GM12878 (cell line): ENCODE data around the gene BMP7. TPM values are rescaled to one million over a fixed set of nuclear protein-coding genes. Genes with fewer than 3 reads are reported as not detected.

Source experiments
- ATAC-seq: fragments of 200-7000 bp; cut with Tn5 transposase; 3 replicates; pipeline ENCODE4 v1.9.1; 2020; ENCODE audit warnings: mild to moderate bottlenecking, moderate library complexity
- BruUV-seq: library from RNA; stranded (reverse); fragments of 400-500 nt; replicated peaks from 2 replicates; lab custom pipeline; 2021; lab: Mats Ljungman, UMichigan
- CTCF ChIA-PET: fragments of 300-600 bp; sonication (Branson Sonifier 250); formaldehyde crosslinking; extraction: SDS; loops from one replicate; lab custom pipeline; 2021; ENCODE audit warnings: inconsistent platforms; lab: Yijun Ruan, JAX
- POLR2A ChIA-PET: fragments of 350-600 bp; formaldehyde crosslinking; extraction: SDS; loops from one replicate; lab custom pipeline; 2021; ENCODE audit warnings: inconsistent platforms; lab: Charles Lee
- RAD21 ChIA-PET: fragments of 300-600 bp; sonication (Branson Sonifier 250); formaldehyde crosslinking; loops from one replicate; lab custom pipeline; 2023; ENCODE audit warnings: antibody characterized with exemption; ENCODE audit not compliant: unreplicated experiment; lab: Charles Lee
- SMC1A ChIA-PET: fragments of 300-600 bp; sonication (Branson Sonifier 250); formaldehyde crosslinking; loops from one replicate; lab custom pipeline; 2023; ENCODE audit not compliant: unreplicated experiment, uncharacterized antibody; lab: Charles Lee
- DNase-seq: peaks from one replicate; pipeline ENCODE4 v3.0.0-alpha.2; 2011; ENCODE audit warnings: low read depth, low spot score
- FAIRE-seq: peaks from 3 replicates; lab custom pipeline; 2011; peaks lifted over from hg19 to GRCh38; lab: Jason Lieb, UNC
- H2AFZ ChIP-seq: 2 replicates; pipeline ENCODE4 v1.6.0; 2011; ENCODE audit warnings: low read depth, low read length, control low read depth; ENCODE audit not compliant: control insufficient read depth
- H3K27ac ChIP-seq: 2 replicates; pipeline ENCODE4 v1.5.1; 2011; ENCODE audit warnings: control low read depth; ENCODE audit not compliant: control insufficient read depth, insufficient read depth
- H3K27me3 ChIP-seq, 2 experiments: replicated peaks in 1 of 2; 2 replicates each; pipeline versions ENCODE4 v1.6.0 to v1.6.1; 2011; ENCODE audit warnings: low read length in 1 of 2; ENCODE audit not compliant: control insufficient read depth in 2 of 2, insufficient read depth in 2 of 2
- H3K36me3 ChIP-seq, 2 experiments: 2 replicates each; pipeline ENCODE4 v1.5.1; 2011; ENCODE audit warnings: low read length in 1 of 2; ENCODE audit not compliant: control insufficient read depth in 2 of 2, insufficient read depth in 2 of 2
- H3K4me1 ChIP-seq: 2 replicates; pipeline ENCODE4 v1.6.1; 2011; ENCODE audit warnings: mild to moderate bottlenecking, low read length, moderate library complexity, mixed read lengths; ENCODE audit not compliant: control insufficient read depth, insufficient read depth
- H3K4me2 ChIP-seq: 2 replicates; pipeline ENCODE4 v1.6.0; 2011; ENCODE audit warnings: control low read depth; ENCODE audit not compliant: control insufficient read depth, insufficient read depth
- H3K4me3 ChIP-seq: fragments of 200-600 bp; sonication (generic); 2 replicates; pipeline ENCODE4 v1.5.1; 2016
- H3K79me2 ChIP-seq: 2 replicates; pipeline ENCODE4 v1.6.0; 2011; ENCODE audit warnings: low read length; ENCODE audit not compliant: control insufficient read depth, insufficient read depth
- H3K9ac ChIP-seq: 2 replicates; pipeline ENCODE4 v1.8.0; 2011; ENCODE audit warnings: low read length, control low read depth, mixed read lengths; ENCODE audit not compliant: control insufficient read depth, insufficient read depth
- H3K9me3 ChIP-seq: replicated peaks from 3 replicates; pipeline ENCODE4 v1.5.1; 2011; ENCODE audit warnings: mild to moderate bottlenecking, low read length; ENCODE audit not compliant: control insufficient read depth, insufficient read depth
- H4K20me1 ChIP-seq: 2 replicates; pipeline ENCODE4 v1.6.0; 2011; ENCODE audit not compliant: control insufficient read depth, insufficient read depth
- CEBPB ChIP-seq, 2 experiments: fragments of 150-350 bp in 1 of 2; IDR thresholded peaks; 2 replicates each; pipeline ENCODE4 v1.6.1; 2012 to 2014; ENCODE audit warnings: low read depth in 2 of 2, low read length in 2 of 2, borderline replicate concordance in 1 of 2, inconsistent platforms in 1 of 2
- CHD4 ChIP-seq: fragments of 200-600 bp; sonication (generic); IDR thresholded peaks from 2 replicates; pipeline ENCODE4 v1.6.1; 2016; ENCODE audit warnings: mild to moderate bottlenecking
- ETV6 ChIP-seq, 2 experiments: fragments of 450-650 bp in 1 of 2; IDR thresholded peaks in 1 of 2; conservative IDR thresholded peaks in 1 of 2; 2 replicates each; pipeline ENCODE4 v1.6.1; 2014; ENCODE audit warnings: antibody characterized with exemption in 1 of 2, borderline replicate concordance in 1 of 2, low read depth in 1 of 2, mild to moderate bottlenecking in 1 of 2, moderate library complexity in 1 of 2
- EZH2 ChIP-seq: IDR thresholded peaks from 2 replicates; pipeline ENCODE4 v1.6.1; 2012; ENCODE audit warnings: low read depth, mild to moderate bottlenecking, control low read depth, inconsistent platforms, low read length, borderline replicate concordance; ENCODE audit not compliant: control insufficient read depth
- KLF5 ChIP-seq: fragments of 450-650 bp; IDR thresholded peaks from 2 replicates; pipeline ENCODE4 v1.6.1; 2014; ENCODE audit warnings: mild to moderate bottlenecking; ENCODE audit not compliant: partially characterized antibody
- MYB ChIP-seq: fragments of 150-350 bp; IDR thresholded peaks from 2 replicates; pipeline ENCODE4 v1.6.1; 2014; ENCODE audit warnings: mild to moderate bottlenecking, low read depth, low read length, borderline replicate concordance
- PML ChIP-seq: IDR thresholded peaks from 2 replicates; pipeline ENCODE4 v1.6.1; 2012; ENCODE audit warnings: low read length, inconsistent platforms
- RAD21 ChIP-seq: IDR thresholded peaks from 2 replicates; pipeline ENCODE4 v1.6.1; 2011; ENCODE audit warnings: mild to moderate bottlenecking, low read depth, low read length, moderate library complexity; ENCODE audit not compliant: insufficient read depth
- RCOR1 ChIP-seq: conservative IDR thresholded peaks from 2 replicates; pipeline ENCODE4 v1.6.1; 2012; ENCODE audit warnings: low read depth, low read length, improper control_type of control experiment
- SIX5 ChIP-seq: IDR thresholded peaks from 2 replicates; pipeline ENCODE4 v1.6.1; 2011; ENCODE audit warnings: mild to moderate bottlenecking, low read depth, low read length, moderate library complexity; ENCODE audit not compliant: severe bottlenecking
- TCF12 ChIP-seq: IDR thresholded peaks from 2 replicates; pipeline ENCODE4 v1.6.1; 2011; ENCODE audit warnings: low read depth, mild to moderate bottlenecking, low read length
- ZBTB4 ChIP-seq: fragments of 450-650 bp; formaldehyde crosslinking; IDR thresholded peaks from 2 replicates; pipeline ENCODE4 v1.4.0; 2022; ENCODE audit warnings: mild to moderate bottlenecking, moderate library complexity
- ZNF207 ChIP-seq: fragments of 450-650 bp; IDR thresholded peaks from 2 replicates; pipeline ENCODE4 v1.6.1; 2014; ENCODE audit warnings: antibody characterized with exemption, mild to moderate bottlenecking, borderline replicate concordance
- WGBS: methylation state at CpG from one replicate; pipeline ENCODE4 v1.1.6; 2016; ENCODE audit warnings: low lambda C conversion rate; ENCODE audit not compliant: insufficient replicate concordance, insufficient coverage; ENCODE audit errors: missing lambda C conversion rate; 5-methylcytosine and 5-hydroxymethylcytosine counted together
- in situ Hi-C: fragments of 300-500 bp; cut with MboI; formaldehyde crosslinking; loops from 9 replicates; pipeline ENCODE4 v1.14.3; 2018; ENCODE audit warnings: mixed read lengths
- intact Hi-C: fragments of 100-400 bp; cut with micrococcal nuclease; formaldehyde crosslinking; loops from one replicate; pipeline ENCODE4 v1.14.2; 2022; ENCODE audit not compliant: unreplicated experiment
- polyA plus RNA-seq, 11 experiments: library from polyadenylated mRNA; depleted of rRNA in 4 of 11; unstranded in 6 of 11; stranded (reverse) in 5 of 11; fragments of >200 nt; fragmentation: Nextera tagmentation in 4 of 11; fragmentation: Illumina TruSeq in 1 of 11; extraction: Ambion mirVana in 4 of 11; extraction: Trizol in 1 of 11; gene quantifications; 1 replicate in 1 of 11; 2 replicates in 10 of 11; pipeline versions ENCODE4 v1.2.1 to v1.2.3, GENCODE V29; 2011 to 2016; ENCODE audit warnings: inconsistent platforms in 2 of 11, missing spikeins in 2 of 11, low read depth in 1 of 11
- total RNA-seq, 4 experiments: library from RNA; depleted of rRNA in 3 of 4; stranded (reverse); fragments of >200 nt in 3 of 4; fragmentation: Illumina TruSeq in 1 of 4; extraction: Trizol in 1 of 4; gene quantifications; 2 replicates each; pipeline versions ENCODE4 v1.2.1 to v1.2.3, GENCODE V29; 2013 to 2021

Gene BMP7
- total and polyA plus RNA-seq, 10 of the 15 experiments (the other 5 are each of a cell fraction or from before 2014, with no cell fraction given): 0.18 to 0.51 (median 0.28) TPM; not detected in 7

- Histone ChIP-seq H4K20me1 (no peaks in the 10 kb centered on the region), H3K4me1 (no peaks in the 10 kb centered on the region), H2AFZ (no peak overlapping the region), H3K27me3 (no peaks in the 10 kb centered on the region; a peak in 3 of 4 replicates)
- 44% methylated on average over 13 of the region's 13 CpGs for WGBS
- FAIRE-seq: no peak
- TF ChIP-seq ETV6 (conservative IDR thresholded peaks at IDR 0.05 in 1 of 2, IDR thresholded peaks at IDR 0.05 in 1 of 2; ENCODE audit: borderline replicate concordance in 1 of 2, low read depth in 1 of 2) (0 out of 4 replicates have a peak, but pooled peaks of 1 of the 2 experiments have one; percentile 40), EZH2 (no peak)
- TF ChIP-seq, all 136 proteins: peak for 1
- SMC1A ChIA-PET: no interaction called here
- CTCF ChIA-PET: no interaction called here
- Histone ChIP-seq H3K4me3 (no peak overlapping the region), H3K4me2 (no peak overlapping the region), H3K27ac (no peak overlapping the region), H3K36me3 (no peaks in the 10 kb centered on the region), H3K9me3 (no peaks in the 10 kb centered on the region; the same call in 2 of the 3 replicates), H3K9ac (no peak overlapping the region), H3K79me2 (no peaks in the 10 kb centered on the region)
- BruUV-seq: no TSS peak
- intact Hi-C loops (no loop called here), in situ Hi-C loops (no loop called here)
- DNase-seq (no peak), ATAC-seq (no peak)
- POLR2A ChIA-PET: no interaction called here
- RAD21 ChIA-PET: no interaction called here
Observed at GRCh38 chr20:57165427-57166004, 100.9 kb downstream of the BMP7 start.

GRCh38 chr20:57164872-57165271, 101.6 kb downstream of the BMP7 start:
- no peaks in the 10 kb centered on the region for H3K79me2 ChIP-seq
- DNase-seq: no peak
- H3K36me3 ChIP-seq: no peaks in the 10 kb centered on the region
- H3K4me2 ChIP-seq: no peak overlapping the region
- H3K9me3 ChIP-seq: no peaks in the 10 kb centered on the region; the same call in 2 of the 3 replicates
- no peak overlapping the region for H3K4me3 ChIP-seq
- intact Hi-C loops: no loop called here
- ATAC-seq: no peak
- BruUV-seq: no TSS peak
- H2AFZ ChIP-seq: no peak overlapping the region
- H4K20me1 ChIP-seq: no peaks in the 10 kb centered on the region; the same call in 1 of the 2 replicates
- SMC1A ChIA-PET: no interaction called here
- H3K9ac ChIP-seq: no peak overlapping the region
- 18% methylated on average over 7 of the region's 7 CpGs for WGBS
- POLR2A ChIA-PET: no interaction called here
- in situ Hi-C loops: no loop called here
- CTCF ChIA-PET: no interaction called here
- FAIRE-seq: no peak
- no peak overlapping the region for H3K27ac ChIP-seq
- H3K4me1 ChIP-seq: no peaks in the 10 kb centered on the region
- H3K27me3 ChIP-seq: peaks cover 0 to 3% of the 10 kb centered on the region in 2 experiments; a peak in 3 of 4 replicates
- RAD21 ChIA-PET: no interaction called here
- TF ChIP-seq SIX5: no peak
- no peak for TF ChIP-seq RCOR1
- no peak for TF ChIP-seq KLF5
- no peak for TF ChIP-seq TCF12
- no peak for TF ChIP-seq RAD21
- TF ChIP-seq ZBTB4 (CRISPR knock-in tag): no peak
- no peak for TF ChIP-seq PML
- TF ChIP-seq MYB: no peak
- no peak for TF ChIP-seq CHD4
- no peak for TF ChIP-seq ZNF207
- TF ChIP-seq CEBPB (IDR thresholded peaks at IDR 0.05; ENCODE audit: borderline replicate concordance in 1 of 2, low read depth in 2 of 2, low read length in 2 of 2): no peak
